Stimulated activated memory B cell treated with anti-CD40 and anti-IgM and Interleukin-4, amounts not matched to agents 10 μg/mL and 1 μg/mL and 100 μg/mL, for 72 hours (primary cell): ENCODE results near the gene METTL25.
"Not testable (repeated sequence)": the region's sequence is repeated elsewhere in the genome, so short reads cannot be mapped to it uniquely, and the experiment has no call there.

ENCODE experiments used
- ATAC-seq: fragments of 150-1000 bp; cut with Tn5 transposase; 2 replicates; pipeline ENCODE4 v1.10.0; 2021
- H3K27ac Mint-ChIP-seq: one replicate; pipeline ENCODE4 v1.8.0; 2022; ENCODE audit warnings: mild to moderate bottlenecking, mixed read lengths
- H3K27me3 Mint-ChIP-seq: one replicate; pipeline ENCODE4 v1.8.0; 2022; ENCODE audit warnings: mixed read lengths
- H3K36me3 Mint-ChIP-seq: one replicate; pipeline ENCODE4 v1.8.0; 2022; ENCODE audit warnings: mixed read lengths
- H3K4me1 Mint-ChIP-seq: one replicate; pipeline ENCODE4 v1.8.0; 2022; ENCODE audit warnings: mixed read lengths
- H3K4me3 Mint-ChIP-seq: one replicate; pipeline ENCODE4 v1.8.0; 2022; ENCODE audit warnings: mild to moderate bottlenecking, moderate library complexity, mixed read lengths
- H3K9me3 Mint-ChIP-seq: one replicate; pipeline ENCODE4 v1.8.0; 2022; ENCODE audit warnings: mixed read lengths

The METTL25 gene

GRCh38 chr12:82358200-82359114 is at the start of gene METTL25, which contains the start of gene CCDC59:
TSS of gene METTL25 (plus strand) at chr12:82358529. CDS start at chr12:82358566, 37 bp downstream.
TSS of gene CCDC59 (minus strand) at chr12:82358387. CDS start at chr12:82358376, 11 bp downstream.
- peak within 1 kb of the TSS; percentile 98 for H3K27ac Mint-ChIP-seq
- H3K36me3 Mint-ChIP-seq: peaks cover 42% of the 10 kb centered on the region
- peaks cover 46% of the 10 kb centered on the region for H3K4me1 Mint-ChIP-seq
- peak within 1 kb of the TSS; percentile 93 for H3K4me3 Mint-ChIP-seq
- peak; percentile 97 for ATAC-seq
- H3K27me3 Mint-ChIP-seq: no peaks in the 10 kb centered on the region
- H3K9me3 Mint-ChIP-seq: no peaks in the 10 kb centered on the region

GRCh38 chr12:82314406-82314892 is 43.9 kb upstream of the METTL25 start:
- Mint-ChIP-seq H3K4me3 (no peak overlapping the region), H3K4me1 (no peaks in the 10 kb centered on the region), H3K9me3 (peaks cover 9% of the 10 kb centered on the region), H3K36me3 (no peaks in the 10 kb centered on the region), H3K27ac (no peak overlapping the region), H3K27me3 (no peaks in the 10 kb centered on the region)
- ATAC-seq: no peak

GRCh38 chr12:82319276-82319675 is 39.1 kb upstream of the METTL25 start:
- Mint-ChIP-seq H3K27me3 (no peaks in the 10 kb centered on the region), H3K4me3 (no peak overlapping the region), H3K36me3 (no peaks in the 10 kb centered on the region), H3K4me1 (no peaks in the 10 kb centered on the region), H3K9me3 (no peaks in the 10 kb centered on the region), H3K27ac (no peak overlapping the region)
- ATAC-seq: no peak

GRCh38 chr12:82325540-82326336 is 32.6 kb upstream of the METTL25 start:
- no peak for ATAC-seq
- peaks cover 7% of the 10 kb centered on the region for H3K27me3 Mint-ChIP-seq
- H3K27ac Mint-ChIP-seq: no peak overlapping the region
- H3K4me1 Mint-ChIP-seq: no peaks in the 10 kb centered on the region
- H3K4me3 Mint-ChIP-seq: no peak overlapping the region
- no peaks in the 10 kb centered on the region for H3K36me3 Mint-ChIP-seq
- no peaks in the 10 kb centered on the region for H3K9me3 Mint-ChIP-seq

GRCh38 chr12:82326905-82327503 is 31.3 kb upstream of the METTL25 start:
- Mint-ChIP-seq H3K27me3 (peaks cover 7% of the 10 kb centered on the region), H3K36me3 (no peaks in the 10 kb centered on the region), H3K27ac (no peak overlapping the region), H3K9me3 (no peaks in the 10 kb centered on the region), H3K4me1 (no peaks in the 10 kb centered on the region), H3K4me3 (no peak overlapping the region)
- ATAC-seq: no peak

- ATAC-seq: no peak
- H3K36me3 Mint-ChIP-seq: no peaks in the 10 kb centered on the region
- H3K4me1 Mint-ChIP-seq: no peaks in the 10 kb centered on the region
- H3K4me3 Mint-ChIP-seq: no peak overlapping the region
- H3K27me3 Mint-ChIP-seq: peaks cover 7% of the 10 kb centered on the region
- H3K9me3 Mint-ChIP-seq: no peaks in the 10 kb centered on the region
- no peak overlapping the region for H3K27ac Mint-ChIP-seq
These were observed 30.5 kb upstream of the METTL25 start for GRCh38 chr12:82327861-82328260.

- peaks cover 7% of the 10 kb centered on the region for H3K27me3 Mint-ChIP-seq
- H3K4me1 Mint-ChIP-seq: no peaks in the 10 kb centered on the region
- no peak overlapping the region for H3K4me3 Mint-ChIP-seq
- no peaks in the 10 kb centered on the region for H3K9me3 Mint-ChIP-seq
- ATAC-seq: no peak
- H3K36me3 Mint-ChIP-seq: no peaks in the 10 kb centered on the region
- H3K27ac Mint-ChIP-seq: no peak overlapping the region
These were observed 28.8 kb upstream of the METTL25 start for GRCh38 chr12:82329508-82329907.

- no peaks in the 10 kb centered on the region for H3K9me3 Mint-ChIP-seq
- no peak overlapping the region for H3K4me3 Mint-ChIP-seq
- H3K27me3 Mint-ChIP-seq: no peaks in the 10 kb centered on the region
- H3K36me3 Mint-ChIP-seq: peaks cover 52% of the 10 kb centered on the region
- no peaks in the 10 kb centered on the region for H3K4me1 Mint-ChIP-seq
- H3K27ac Mint-ChIP-seq: no peak overlapping the region
- no peak for ATAC-seq
These were observed 8.2 kb upstream of the METTL25 start for GRCh38 chr12:82350161-82350560.

GRCh38 chr12:82351390-82351789 is 6.9 kb upstream of the METTL25 start:
- Mint-ChIP-seq H3K27ac (no peak overlapping the region), H3K4me3 (no peak overlapping the region), H3K36me3 (peaks cover 60% of the 10 kb centered on the region)

GRCh38 chr12:82357340-82357739 is 989 bp upstream of the METTL25 start:
- H3K4me3 Mint-ChIP-seq: peak overlapping the region; percentile 93
- H3K4me1 Mint-ChIP-seq: peaks cover 44% of the 10 kb centered on the region
- peak overlapping the region; percentile 98 for H3K27ac Mint-ChIP-seq
- H3K36me3 Mint-ChIP-seq: peaks cover 48% of the 10 kb centered on the region
- H3K27me3 Mint-ChIP-seq: no peaks in the 10 kb centered on the region
- no peaks in the 10 kb centered on the region for H3K9me3 Mint-ChIP-seq
- ATAC-seq: no peak

More at GRCh38 chr12:82351390-82351789, 6.9 kb upstream of the METTL25 start:
- Mint-ChIP-seq H3K4me1 (peaks cover 11% of the 10 kb centered on the region), H3K27me3 (no peaks in the 10 kb centered on the region), H3K9me3 (no peaks in the 10 kb centered on the region)
- no peak for ATAC-seq

- peak overlapping the region; percentile 98 for H3K27ac Mint-ChIP-seq
- no peaks in the 10 kb centered on the region for H3K9me3 Mint-ChIP-seq
- H3K36me3 Mint-ChIP-seq: peaks cover 48% of the 10 kb centered on the region
- H3K4me3 Mint-ChIP-seq: peak overlapping the region; percentile 93
- H3K4me1 Mint-ChIP-seq: peaks cover 44% of the 10 kb centered on the region
- H3K27me3 Mint-ChIP-seq: no peaks in the 10 kb centered on the region
- no peak for ATAC-seq
These were observed 507 bp upstream of the METTL25 start for GRCh38 chr12:82357845-82358199.

GRCh38 chr12:82359115-82359478 is 768 bp downstream of the METTL25 start:
- no peaks in the 10 kb centered on the region for H3K27me3 Mint-ChIP-seq
- peak overlapping the region; percentile 93 for H3K4me3 Mint-ChIP-seq
- peaks cover 52% of the 10 kb centered on the region for H3K4me1 Mint-ChIP-seq
- peak overlapping the region; percentile 98 for H3K27ac Mint-ChIP-seq
- no peaks in the 10 kb centered on the region for H3K9me3 Mint-ChIP-seq
- no peak for ATAC-seq
- peaks cover 36% of the 10 kb centered on the region for H3K36me3 Mint-ChIP-seq

GRCh38 chr12:82360834-82361233 is 2.5 kb downstream of the METTL25 start:
- H3K9me3 Mint-ChIP-seq, H3K4me3 Mint-ChIP-seq, H3K27ac Mint-ChIP-seq, H3K27me3 Mint-ChIP-seq, ATAC-seq: not testable (repeated sequence)
- Mint-ChIP-seq H3K36me3 (peaks cover 22% of the 10 kb centered on the region), H3K4me1 (peaks cover 58% of the 10 kb centered on the region)

- Mint-ChIP-seq H3K4me1 (peaks cover 52% of the 10 kb centered on the region), H3K4me3 (no peak overlapping the region), H3K36me3 (peaks cover 18% of the 10 kb centered on the region), H3K27me3 (no peaks in the 10 kb centered on the region), H3K27ac (no peak overlapping the region), H3K9me3 (no peaks in the 10 kb centered on the region)
- ATAC-seq: no peak
These were observed 3.2 kb downstream of the METTL25 start for GRCh38 chr12:82361461-82361915.

- H3K36me3 Mint-ChIP-seq: peaks cover 16% of the 10 kb centered on the region
- H3K9me3 Mint-ChIP-seq: no peaks in the 10 kb centered on the region
- no peak for ATAC-seq
- no peak overlapping the region for H3K27ac Mint-ChIP-seq
- H3K4me1 Mint-ChIP-seq: peaks cover 45% of the 10 kb centered on the region
- H3K27me3 Mint-ChIP-seq: no peaks in the 10 kb centered on the region
- no peak overlapping the region for H3K4me3 Mint-ChIP-seq
These were observed 5.7 kb downstream of the METTL25 start for GRCh38 chr12:82363990-82364389.
